Effector memory CD4-positive, alpha-beta T cell (primary cell): ENCODE data around the gene TPP2.
A peak's percentile ranks its signal among the peaks of the same experiment; 100 is the strongest.

Experiments used
- DNase-seq, 3 donors: peaks; one replicate each; pipeline ENCODE4 v3.0.0-alpha.2; 2020
- H3K27ac ChIP-seq: 2 replicates; pipeline ENCODE4 v1.7.0; 2013; ENCODE audit warnings: mild to moderate bottlenecking, low read length, moderate library complexity; ENCODE audit not compliant: insufficient read depth, poor library complexity, severe bottlenecking
- H3K27me3 ChIP-seq: replicated peaks from 2 replicates; pipeline ENCODE4 v1.7.0; 2013; ENCODE audit warnings: mild to moderate bottlenecking, low read length; ENCODE audit not compliant: insufficient read depth, control insufficient read depth, poor library complexity, severe bottlenecking
- H3K36me3 ChIP-seq: 2 replicates; pipeline ENCODE4 v1.7.0; 2013; ENCODE audit warnings: mild to moderate bottlenecking, low read length, moderate library complexity; ENCODE audit not compliant: control insufficient read depth, insufficient read depth
- H3K4me1 ChIP-seq: 2 replicates; pipeline ENCODE4 v1.7.0; 2013; ENCODE audit warnings: low read length, mild to moderate bottlenecking; ENCODE audit not compliant: control insufficient read depth, insufficient read depth, poor library complexity, severe bottlenecking
- H3K4me3 ChIP-seq: 2 replicates; pipeline ENCODE4 v1.7.0; 2013; ENCODE audit warnings: low read length, low read depth, mild to moderate bottlenecking; ENCODE audit not compliant: insufficient read depth, poor library complexity, severe bottlenecking
- H3K9me3 ChIP-seq: 2 replicates; pipeline ENCODE4 v1.7.0; 2013; ENCODE audit warnings: mild to moderate bottlenecking, low read length, moderate library complexity; ENCODE audit not compliant: control insufficient read depth

TPP2 gene

GRCh38 chr13:102567857-102568256, 28.9 kb upstream of the TPP2 start:
- H3K4me1 ChIP-seq: no peaks in the 10 kb centered on the region
- no peak overlapping the region for H3K27ac ChIP-seq
- H3K27me3 ChIP-seq: peaks cover 5% of the 10 kb centered on the region
- DNase-seq: no peak
- H3K9me3 ChIP-seq: no peaks in the 10 kb centered on the region
- no peak overlapping the region for H3K4me3 ChIP-seq
- no peaks in the 10 kb centered on the region for H3K36me3 ChIP-seq

GRCh38 chr13:102569488-102569887, 27.3 kb upstream of the TPP2 start:
- Histone ChIP-seq H3K27ac (no peak overlapping the region), H3K4me1 (no peaks in the 10 kb centered on the region), H3K36me3 (no peaks in the 10 kb centered on the region), H3K4me3 (no peak overlapping the region), H3K27me3 (peaks cover 5% of the 10 kb centered on the region), H3K9me3 (no peaks in the 10 kb centered on the region)
- DNase-seq: no peak

- H3K4me1 ChIP-seq: no peaks in the 10 kb centered on the region
- no peak for DNase-seq
- H3K9me3 ChIP-seq: no peaks in the 10 kb centered on the region
- H3K27me3 ChIP-seq: no peaks in the 10 kb centered on the region
- no peaks in the 10 kb centered on the region for H3K36me3 ChIP-seq
- H3K4me3 ChIP-seq: no peak overlapping the region
- H3K27ac ChIP-seq: no peak overlapping the region
Observed at GRCh38 chr13:102571075-102571474, 25.7 kb upstream of the TPP2 start.

DNA sequence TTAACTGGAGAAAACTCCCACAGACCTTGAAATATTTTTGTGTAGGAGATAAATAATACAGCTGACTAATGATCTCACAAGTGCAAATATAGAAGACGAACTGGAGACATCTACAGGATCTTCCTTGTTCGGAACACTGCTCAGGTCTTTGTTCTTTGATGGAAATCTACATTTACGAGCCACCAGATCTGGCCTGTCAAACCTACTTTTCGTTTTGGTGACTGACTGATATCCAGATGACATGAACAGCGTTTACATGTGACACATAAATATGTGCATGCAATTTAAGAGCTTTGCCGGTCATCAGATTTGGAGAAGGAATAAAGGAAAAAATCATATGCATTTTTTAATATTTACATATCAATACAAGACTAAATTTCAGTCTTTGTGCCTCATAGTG, 24.5 kb upstream of the TPP2 start:
- DNase-seq: no peak
- Histone ChIP-seq H3K27me3 (no peaks in the 10 kb centered on the region), H3K36me3 (no peaks in the 10 kb centered on the region), H3K27ac (no peak overlapping the region), H3K4me3 (no peak overlapping the region), H3K9me3 (no peaks in the 10 kb centered on the region), H3K4me1 (no peaks in the 10 kb centered on the region)

- Histone ChIP-seq H3K36me3 (no peaks in the 10 kb centered on the region), H3K4me3 (no peak overlapping the region), H3K27me3 (no peaks in the 10 kb centered on the region), H3K27ac (no peak overlapping the region), H3K9me3 (no peaks in the 10 kb centered on the region), H3K4me1 (no peaks in the 10 kb centered on the region)
- DNase-seq: peak in 1 of 3 donors; percentile 12
Observed at GRCh38 chr13:102580552-102581169, 16.1 kb upstream of the TPP2 start.

GRCh38 chr13:102582256-102582655, 14.5 kb upstream of the TPP2 start:
- DNase-seq: no peak
- Histone ChIP-seq H3K4me3 (no peak overlapping the region), H3K27ac (no peak overlapping the region), H3K27me3 (no peaks in the 10 kb centered on the region), H3K9me3 (no peaks in the 10 kb centered on the region), H3K4me1 (no peaks in the 10 kb centered on the region), H3K36me3 (no peaks in the 10 kb centered on the region)

GRCh38 chr13:102584434-102584833, 12.4 kb upstream of the TPP2 start:
- no peaks in the 10 kb centered on the region for H3K9me3 ChIP-seq
- no peaks in the 10 kb centered on the region for H3K4me1 ChIP-seq
- no peak overlapping the region for H3K27ac ChIP-seq
- H3K36me3 ChIP-seq: no peaks in the 10 kb centered on the region
- no peaks in the 10 kb centered on the region for H3K27me3 ChIP-seq
- no peak for DNase-seq
- no peak overlapping the region for H3K4me3 ChIP-seq

GRCh38 chr13:102586615-102587014, 10.2 kb upstream of the TPP2 start:
- no peaks in the 10 kb centered on the region for H3K27me3 ChIP-seq
- no peak overlapping the region for H3K4me3 ChIP-seq
- H3K4me1 ChIP-seq: no peaks in the 10 kb centered on the region
- H3K27ac ChIP-seq: no peak overlapping the region
- no peak for DNase-seq
- H3K9me3 ChIP-seq: no peaks in the 10 kb centered on the region
- no peaks in the 10 kb centered on the region for H3K36me3 ChIP-seq

DNA sequence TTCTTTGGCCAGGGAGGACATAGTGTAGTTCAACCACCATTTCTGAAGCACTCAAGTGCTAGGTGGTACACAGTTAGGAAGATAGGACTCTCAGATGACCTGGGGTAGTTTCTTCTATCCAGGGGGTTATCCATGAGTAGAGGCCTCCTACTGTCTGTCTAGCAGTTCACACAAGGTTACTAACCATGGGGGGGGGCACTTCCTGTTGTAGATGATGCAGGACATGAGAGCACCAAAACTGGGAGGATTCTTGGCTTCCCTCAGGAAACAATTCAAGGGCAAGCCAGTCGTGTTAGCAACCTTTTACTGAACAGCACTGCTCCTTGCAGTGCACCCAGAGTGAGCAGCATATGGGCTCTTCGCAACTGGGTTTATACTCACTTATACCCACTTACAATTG, 8.9 kb upstream of the TPP2 start:
- Histone ChIP-seq H3K27ac (no peak overlapping the region), H3K4me1 (peaks cover 5% of the 10 kb centered on the region), H3K36me3 (no peaks in the 10 kb centered on the region), H3K9me3 (no peaks in the 10 kb centered on the region), H3K4me3 (no peak overlapping the region), H3K27me3 (no peaks in the 10 kb centered on the region)
- DNase-seq: no peak

DNA sequence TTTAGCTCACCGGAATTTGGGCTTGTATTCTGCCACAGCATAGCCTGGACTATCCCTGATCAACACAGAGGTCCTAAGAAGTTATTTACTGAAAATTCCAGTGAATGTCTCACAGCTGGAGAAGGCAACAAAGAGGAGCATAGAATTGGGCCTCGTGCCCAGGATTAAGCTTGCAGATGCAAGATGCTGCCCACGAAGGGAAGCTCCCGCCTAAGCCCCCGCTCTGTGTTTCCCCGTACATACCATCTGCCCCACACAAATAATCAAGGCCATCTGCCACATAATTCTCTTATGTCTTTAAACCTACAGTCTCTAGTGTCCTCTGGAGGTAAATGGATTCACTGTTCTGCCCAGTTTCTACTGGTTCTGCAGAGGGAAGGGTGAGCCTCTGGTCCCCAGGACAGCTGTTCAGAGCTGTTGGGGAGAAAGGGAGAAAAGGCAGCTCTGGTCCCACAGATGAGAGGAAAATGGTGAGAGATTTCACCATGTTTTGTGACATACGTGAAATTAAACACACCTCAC, 7.4 kb upstream of the TPP2 start:
- no peak overlapping the region for H3K4me3 ChIP-seq
- no peaks in the 10 kb centered on the region for H3K36me3 ChIP-seq
- no peaks in the 10 kb centered on the region for H3K27me3 ChIP-seq
- DNase-seq: no peak
- H3K9me3 ChIP-seq: no peaks in the 10 kb centered on the region
- peaks cover 9% of the 10 kb centered on the region for H3K4me1 ChIP-seq
- no peak overlapping the region for H3K27ac ChIP-seq
